Fibroblast of lung (primary cell): ENCODE results near the gene CLSTN2. TPM values are rescaled to one million over a fixed set of nuclear protein-coding genes. Genes with fewer than 3 reads are reported as not detected.

ENCODE experiments used
- DNase-seq, 2 donors: peaks; one replicate each; pipeline versions ENCODE4 v3.0.0 to v3.0.0-alpha.2; 2010; ENCODE audit warnings: low read depth in 2 of 2
- H2AFZ ChIP-seq: 2 replicates; pipeline ENCODE4 v1.5.1; 2012; ENCODE audit warnings: low read length, control low read depth, inconsistent platforms
- H3K27ac ChIP-seq: 2 replicates; pipeline ENCODE4 v1.5.1; 2011; ENCODE audit warnings: low read length, control low read depth; ENCODE audit not compliant: insufficient read depth
- H3K27me3 ChIP-seq: 2 replicates; pipeline ENCODE4 v1.5.1; 2011; ENCODE audit warnings: mild to moderate bottlenecking, low read length; ENCODE audit not compliant: control insufficient read depth, insufficient read depth
- H3K36me3 ChIP-seq: 2 replicates; pipeline ENCODE4 v1.5.1; 2011; ENCODE audit warnings: low read length; ENCODE audit not compliant: control insufficient read depth, insufficient read depth
- H3K4me1 ChIP-seq: 2 replicates; pipeline ENCODE4 v1.5.1; 2011; ENCODE audit warnings: low read length; ENCODE audit not compliant: control insufficient read depth, insufficient read depth; ENCODE audit errors: extremely low read depth
- H3K4me2 ChIP-seq: 2 replicates; pipeline ENCODE4 v1.5.1; 2011; ENCODE audit warnings: low read length, control low read depth; ENCODE audit not compliant: insufficient read depth; ENCODE audit errors: extremely low read depth
- H3K4me3 ChIP-seq, 4 experiments: fragments of 200-600 bp in 1 of 4; sonication (generic) in 1 of 4; replicated peaks in 1 of 4; 2 replicates each; pipeline ENCODE4 v1.5.1; 2011 to 2016; ENCODE audit warnings: low read length in 4 of 4, low read depth in 3 of 4, mild to moderate bottlenecking in 3 of 4, control low read depth in 2 of 4, inconsistent platforms in 1 of 4, mixed read lengths in 1 of 4; ENCODE audit not compliant: insufficient read depth in 1 of 4; ENCODE audit errors: control extremely low read depth in 1 of 4
- H3K79me2 ChIP-seq: 2 replicates; pipeline ENCODE4 v1.5.1; 2012; ENCODE audit warnings: mild to moderate bottlenecking, low read length, inconsistent platforms; ENCODE audit not compliant: control insufficient read depth, insufficient read depth
- H3K9ac ChIP-seq: 2 replicates; pipeline ENCODE4 v1.5.1; 2011; ENCODE audit warnings: mild to moderate bottlenecking, low read length, control low read depth; ENCODE audit not compliant: insufficient read depth
- H3K9me3 ChIP-seq: 2 replicates; pipeline ENCODE4 v1.5.1; 2012; ENCODE audit warnings: low read depth, low read length; ENCODE audit not compliant: control insufficient read depth, insufficient read depth
- H4K20me1 ChIP-seq: 2 replicates; pipeline ENCODE4 v1.5.1; 2011; ENCODE audit warnings: low read length; ENCODE audit not compliant: control insufficient read depth, insufficient read depth; ENCODE audit errors: extremely low read depth
- CTCF ChIP-seq, 2 donors: IDR thresholded peaks in 1 of 2; conservative IDR thresholded peaks in 1 of 2; 1 replicate in 1 of 2; 2 replicates in 1 of 2; pipeline ENCODE4 v1.5.1; 2011 to 2012; ENCODE audit warnings: low read length in 2 of 2, control low read depth in 1 of 2, inconsistent platforms in 1 of 2, low read depth in 1 of 2, mild to moderate bottlenecking in 1 of 2
- EZH2 ChIP-seq: IDR thresholded peaks from 2 replicates; pipeline ENCODE4 v1.5.1; 2012; ENCODE audit warnings: low read length, control low read depth, mild to moderate bottlenecking; ENCODE audit errors: missing control alignments
- polyA plus RNA-seq, 2 donors: library from polyadenylated mRNA; depleted of rRNA in 1 of 2; stranded (reverse) in 1 of 2; unstranded in 1 of 2; fragments of >200 nt; gene quantifications; 2 replicates each; pipeline ENCODE4 v1.2.1, GENCODE V29; 2011 to 2012; ENCODE audit warnings: missing spikeins in 1 of 2
- total RNA-seq: library from RNA; depleted of rRNA; stranded (reverse); fragments of >200 nt; gene quantifications from 2 replicates; pipeline ENCODE4 v1.2.1, GENCODE V29; 2014

The CLSTN2 gene
- total and polyA plus RNA-seq, 2 donors (not counting 1 experiment from before 2014, with no cell fraction given), result under 0.01 to 1.3 TPM

GRCh38 chr3:140429791-140430190, 494.8 kb downstream of the CLSTN2 start:
- Histone ChIP-seq H3K4me2 (no peak overlapping the region), H2AFZ (no peak overlapping the region), H3K4me3 (no peak overlapping the region), H3K27ac (no peak overlapping the region), H4K20me1 (no peaks in the 10 kb centered on the region), H3K79me2 (no peaks in the 10 kb centered on the region), H3K9ac (no peak overlapping the region), H3K9me3 (no peaks in the 10 kb centered on the region), H3K27me3 (no peaks in the 10 kb centered on the region), H3K36me3 (no peaks in the 10 kb centered on the region), H3K4me1 (no peaks in the 10 kb centered on the region)
- no peak for TF ChIP-seq CTCF (conservative IDR thresholded peaks at IDR 0.05 in 1 of 2, IDR thresholded peaks at IDR 0.05 in 1 of 2; ENCODE audit: low read depth in 1 of 2, low read length in 2 of 2)
- no peak for TF ChIP-seq EZH2
- DNase-seq, result no peak

DNA sequence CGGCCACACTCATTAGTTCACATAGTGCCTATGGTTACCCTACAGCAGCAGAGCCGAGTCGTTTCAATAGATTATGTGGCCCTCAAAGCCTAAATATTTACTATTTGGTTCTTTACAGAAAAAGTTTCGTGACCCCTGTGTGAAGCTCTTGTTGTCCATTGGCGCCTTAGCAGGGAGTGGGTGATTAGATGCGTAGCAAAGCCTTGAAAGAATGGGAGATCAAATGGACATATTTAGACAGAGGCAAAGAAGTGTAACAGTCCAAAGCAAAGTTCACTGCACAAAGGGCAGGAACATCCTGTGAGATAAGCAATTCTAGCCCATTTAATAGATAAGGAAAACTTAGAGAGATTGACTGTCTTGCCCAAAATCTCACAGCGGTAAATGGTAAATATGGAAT, 495.5 kb downstream of the CLSTN2 start:
- no peak for DNase-seq
- H3K27ac ChIP-seq, result no peak overlapping the region

DNA sequence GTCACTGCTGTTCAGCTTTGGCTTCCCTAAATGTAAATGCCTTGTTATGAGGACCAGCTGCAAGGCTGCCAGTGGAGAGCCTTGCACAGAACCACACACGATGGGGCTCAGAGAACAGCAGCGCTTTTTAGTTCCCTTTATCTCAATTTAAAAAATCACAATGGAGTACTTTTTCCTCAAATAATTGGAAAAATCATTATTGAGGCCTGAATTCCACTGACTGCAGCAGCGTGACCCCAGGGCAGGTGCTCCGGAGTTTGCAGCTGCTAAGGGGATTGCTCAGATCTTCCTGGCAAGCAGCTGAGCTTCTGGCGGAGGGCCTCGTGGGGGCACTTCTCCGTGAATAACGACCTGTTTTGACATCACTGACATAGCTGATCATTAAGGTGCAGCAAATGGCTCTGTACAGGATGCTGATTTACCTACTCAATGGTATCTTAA, 497.3 kb downstream of the CLSTN2 start:
- Histone ChIP-seq H3K9ac (no peak overlapping the region), H3K27me3 (no peaks in the 10 kb centered on the region), H3K4me3 (no peak overlapping the region), H2AFZ (no peak overlapping the region), H3K36me3 (no peaks in the 10 kb centered on the region), H3K4me2 (no peak overlapping the region), H3K4me1 (no peaks in the 10 kb centered on the region), H3K27ac (no peak overlapping the region), H3K79me2 (no peaks in the 10 kb centered on the region), H4K20me1 (no peaks in the 10 kb centered on the region), H3K9me3 (no peaks in the 10 kb centered on the region)
- DNase-seq, result peak in 1 of 2 donors; percentile 69
- TF ChIP-seq CTCF (conservative IDR thresholded peaks at IDR 0.05 in 1 of 2, IDR thresholded peaks at IDR 0.05 in 1 of 2; ENCODE audit: low read depth in 1 of 2, low read length in 2 of 2), result no peak
- TF ChIP-seq EZH2, result no peak

More for the DNA sequence above, 495.5 kb downstream of the CLSTN2 start:
- Histone ChIP-seq H4K20me1 (no peaks in the 10 kb centered on the region), H3K27me3 (no peaks in the 10 kb centered on the region), H3K4me1 (no peaks in the 10 kb centered on the region), H3K9ac (no peak overlapping the region), H3K79me2 (no peaks in the 10 kb centered on the region), H3K4me2 (no peak overlapping the region), H3K4me3 (no peak overlapping the region), H2AFZ (no peak overlapping the region), H3K36me3 (no peaks in the 10 kb centered on the region), H3K9me3 (no peaks in the 10 kb centered on the region)
- no peak for TF ChIP-seq EZH2
- TF ChIP-seq CTCF (conservative IDR thresholded peaks at IDR 0.05 in 1 of 2, IDR thresholded peaks at IDR 0.05 in 1 of 2; ENCODE audit: low read depth in 1 of 2, low read length in 2 of 2), result no peak
